SKM-1 (cell line): ENCODE data around the gene CD22.
A peak's percentile ranks its signal among the peaks of the same experiment; 100 is the strongest.
"Not testable (repeated sequence)": the region's sequence is repeated elsewhere in the genome, so short reads cannot be mapped to it uniquely, and the experiment has no call there.

Experiments
- DNase-seq: peaks from one replicate; lab custom pipeline; 2025; ENCODE audit not compliant: unreplicated experiment; lab: John Stamatoyannopoulos, UW

CD22 gene

GRCh38 chr19:35328851-35329285, at the start of gene CD22:
Gene CD22 (plus strand): TSS chr19:35329187. CDS start chr19:35332041, 2,854 bp downstream.
- DNase-seq, result peak; percentile 30

- DNase-seq, result no peak
These were observed 49.6 kb upstream of the CD22 start for GRCh38 chr19:35279374-35279773.

GRCh38 chr19:35279985-35280821, 48.8 kb upstream of the CD22 start:
- DNase-seq, result no peak

GRCh38 chr19:35281303-35281702, 47.7 kb upstream of the CD22 start:
- DNase-seq, result no peak

- DNase-seq, result no peak
These were observed 44.6 kb upstream of the CD22 start for GRCh38 chr19:35284153-35285094.

- no peak for DNase-seq
These were observed 43.9 kb upstream of the CD22 start for GRCh38 chr19:35285095-35285449.

- DNase-seq, result not testable (repeated sequence)
These were observed 43.5 kb upstream of the CD22 start for GRCh38 chr19:35285465-35285864.

- DNase-seq, result not testable (repeated sequence)
These were observed 42.9 kb upstream of the CD22 start for GRCh38 chr19:35286101-35286500.

GRCh38 chr19:35287713-35288112, 41.3 kb upstream of the CD22 start:
- no peak for DNase-seq

- no peak for DNase-seq
These were observed 40.7 kb upstream of the CD22 start for GRCh38 chr19:35288331-35288730.

- no peak for DNase-seq
These were observed 40.1 kb upstream of the CD22 start for GRCh38 chr19:35288906-35289305.

GRCh38 chr19:35290381-35291127, 38.4 kb upstream of the CD22 start:
- DNase-seq, result no peak

GRCh38 chr19:35291259-35291658, 37.7 kb upstream of the CD22 start:
- DNase-seq, result no peak

- no peak for DNase-seq
These were observed 37.1 kb upstream of the CD22 start, which contains the start of gene MAG for GRCh38 chr19:35291916-35292315. Gene MAG (plus strand): TSS chr19:35292161. CDS start chr19:35295409, 3,248 bp downstream.

- no peak for DNase-seq
These were observed 36.3 kb upstream of the CD22 start for GRCh38 chr19:35292421-35293362.

GRCh38 chr19:35293363-35293739, 35.6 kb upstream of the CD22 start:
- no peak for DNase-seq

GRCh38 chr19:35293808-35294207, 35.2 kb upstream of the CD22 start:
- no peak for DNase-seq

- no peak for DNase-seq
These were observed 34.7 kb upstream of the CD22 start for GRCh38 chr19:35294328-35294727.

- DNase-seq, result no peak
These were observed 33.9 kb upstream of the CD22 start for GRCh38 chr19:35294859-35295791.
